Measurements from ENCODE around the gene CLMN.
"Not testable (repeated sequence)": the region's sequence is repeated elsewhere in the genome, so short reads cannot be mapped to it uniquely, and the experiment has no call there.

Gene CLMN

DNA sequence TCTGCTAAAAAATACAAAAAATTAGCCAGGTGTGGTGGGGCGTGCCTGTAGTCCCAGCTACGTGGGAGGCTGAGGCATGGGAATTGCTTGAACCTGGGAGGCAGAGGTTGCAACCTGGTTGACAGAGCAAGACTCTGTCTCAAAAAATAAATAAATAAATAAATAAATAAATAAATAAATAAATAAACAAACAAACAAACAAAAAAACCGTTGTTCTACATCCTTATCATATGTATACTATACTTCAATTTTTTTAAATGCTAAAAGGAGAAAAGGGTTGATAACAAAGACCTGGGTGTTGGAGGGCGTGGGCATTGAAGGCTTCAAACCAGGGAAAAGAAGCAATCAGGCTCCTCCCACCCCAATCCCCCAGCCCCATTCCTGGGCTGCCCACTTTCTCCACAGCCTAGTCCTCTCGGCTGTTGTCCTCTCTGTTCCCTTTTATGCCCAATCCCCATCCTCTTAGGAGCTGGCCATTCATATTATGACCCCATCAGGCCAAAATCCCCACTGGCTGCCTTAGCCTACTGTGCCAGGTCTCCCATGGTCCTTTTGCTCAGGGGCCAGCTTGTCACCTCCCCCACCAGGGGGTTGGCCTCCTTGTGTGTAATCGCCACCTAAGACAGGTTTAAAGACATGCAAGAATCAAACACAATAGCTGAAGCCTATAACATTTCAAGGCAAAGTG is 30.2 kb downstream of the CLMN start:
- no peak for DNase-seq (ENCODE audit: low read depth in 2 of 2, low spot score in 1 of 2)

DNA sequence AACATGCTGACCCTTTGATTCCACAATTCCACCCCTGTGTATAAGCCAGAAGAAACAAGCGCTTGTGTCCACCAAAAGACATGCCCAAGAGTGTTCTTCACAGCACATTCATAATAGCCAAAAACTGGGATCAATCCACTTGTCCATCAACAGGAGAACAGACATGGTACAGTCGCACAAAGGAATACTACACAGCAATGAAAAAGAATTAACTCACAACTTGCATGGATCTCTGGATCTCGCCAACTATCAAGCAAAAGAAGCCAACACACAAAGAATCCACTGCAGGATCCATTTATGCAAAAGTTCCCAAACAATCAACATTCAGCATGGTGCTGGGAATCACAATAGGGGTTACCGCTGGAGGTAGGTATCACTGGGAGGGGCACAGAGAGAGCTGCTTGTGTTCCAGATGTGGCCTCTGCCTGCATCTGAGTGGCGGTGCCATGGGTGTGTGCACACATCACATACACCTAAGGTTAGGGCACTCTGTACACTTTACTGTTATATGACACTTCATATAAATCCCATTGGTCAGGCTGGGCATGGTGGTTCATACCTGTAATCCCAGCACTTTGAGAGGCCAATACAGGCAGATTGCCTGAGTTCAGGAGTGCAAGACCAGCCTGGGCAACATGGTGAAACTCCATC is 30.9 kb downstream of the CLMN start:
- DNase-seq (ENCODE audit: low read depth in 2 of 2, low spot score in 1 of 2) = no peak

DNA sequence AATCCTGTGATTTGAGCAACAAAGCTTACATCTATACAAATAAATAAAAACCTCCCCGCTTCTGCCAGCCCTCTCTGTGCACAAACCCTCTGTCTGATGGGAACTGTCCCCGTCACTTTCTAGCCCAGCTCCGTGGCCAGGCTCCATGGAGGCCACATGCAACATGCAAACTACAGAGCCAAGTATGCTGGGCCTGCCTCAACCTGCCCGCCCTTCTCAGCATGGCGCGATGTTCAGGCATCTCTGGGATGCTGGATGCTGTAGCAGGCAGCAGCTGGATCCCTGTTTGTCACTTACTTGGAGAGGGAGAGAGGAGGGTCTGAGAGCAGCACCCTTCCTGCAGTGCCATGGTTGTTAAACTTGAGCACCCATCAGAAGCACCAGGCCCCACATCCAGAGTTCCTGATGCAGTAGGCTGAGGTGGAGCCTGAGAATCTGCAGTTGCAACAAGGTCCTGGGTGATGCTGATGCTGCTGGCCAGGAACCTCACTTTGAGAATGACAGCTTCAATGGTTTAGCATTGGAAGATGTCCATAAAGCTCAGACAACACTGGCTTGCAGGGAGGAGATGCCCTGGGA is 32.4 kb downstream of the CLMN start:
- DNase-seq (ENCODE audit: low read depth in 2 of 2, low spot score in 1 of 2) = no peak

DNA sequence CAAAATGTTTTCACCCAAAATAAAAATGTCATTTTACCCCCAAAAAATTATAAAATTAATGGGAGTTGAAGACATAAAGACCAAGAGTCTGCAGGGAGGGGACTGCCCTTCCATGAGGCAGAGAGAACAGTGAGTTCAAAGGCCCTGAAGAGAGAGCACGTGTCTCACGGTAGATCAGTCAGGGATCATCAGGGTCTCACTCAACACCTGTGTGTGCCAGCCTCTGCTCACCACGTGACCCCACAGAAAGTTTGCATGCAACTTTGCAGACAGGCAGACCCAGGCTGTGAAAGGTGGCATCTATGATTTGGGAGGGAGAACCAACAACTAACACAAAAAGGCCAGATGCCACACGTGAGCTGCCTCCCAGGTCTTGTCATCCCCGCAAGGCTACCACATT is 33.1 kb downstream of the CLMN start:
- no peak for DNase-seq (ENCODE audit: low read depth in 2 of 2, low spot score in 1 of 2)

DNA sequence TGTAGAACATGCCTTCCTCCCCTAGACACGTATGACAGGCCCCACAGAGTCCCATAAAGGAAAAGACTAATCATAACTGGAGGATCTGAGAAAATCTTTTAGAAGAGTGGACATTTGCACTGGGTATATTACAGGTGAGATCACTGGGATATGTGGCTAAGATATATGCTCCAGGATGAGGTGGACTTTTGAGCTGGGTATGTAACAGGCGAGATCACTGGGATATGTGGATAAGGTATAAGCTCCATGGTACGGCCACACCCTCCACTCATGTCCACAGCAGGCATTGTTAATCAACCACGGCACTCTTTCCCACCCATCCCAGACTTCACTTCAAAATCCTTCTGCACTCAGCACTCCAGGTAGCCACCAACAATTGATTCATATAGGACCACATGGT is 34.1 kb downstream of the CLMN start:
- no peak for DNase-seq (ENCODE audit: low read depth in 2 of 2, low spot score in 1 of 2)

DNA sequence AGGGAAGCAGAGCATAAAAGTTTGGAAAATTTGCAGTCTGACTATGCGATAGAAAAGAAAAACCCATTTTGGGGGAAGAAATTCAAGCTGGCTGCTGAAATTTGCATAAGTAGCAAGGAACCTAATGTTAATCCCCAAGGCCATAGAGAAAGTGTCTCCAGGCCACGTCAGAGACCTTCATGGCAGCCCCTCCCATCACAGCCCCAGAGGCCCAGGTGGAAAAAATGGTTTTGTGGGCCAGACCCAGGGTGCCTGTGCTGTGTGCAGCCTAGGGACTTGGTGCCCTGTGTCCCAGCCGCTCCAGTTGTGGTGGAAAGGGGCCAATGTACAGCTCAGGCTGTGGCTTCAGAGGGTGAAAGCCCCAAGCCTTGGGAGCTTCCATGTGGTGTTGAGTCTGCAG is 35.9 kb downstream of the CLMN start:
- DNase-seq (ENCODE audit: low read depth in 2 of 2, low spot score in 1 of 2) = not testable (repeated sequence)

DNA sequence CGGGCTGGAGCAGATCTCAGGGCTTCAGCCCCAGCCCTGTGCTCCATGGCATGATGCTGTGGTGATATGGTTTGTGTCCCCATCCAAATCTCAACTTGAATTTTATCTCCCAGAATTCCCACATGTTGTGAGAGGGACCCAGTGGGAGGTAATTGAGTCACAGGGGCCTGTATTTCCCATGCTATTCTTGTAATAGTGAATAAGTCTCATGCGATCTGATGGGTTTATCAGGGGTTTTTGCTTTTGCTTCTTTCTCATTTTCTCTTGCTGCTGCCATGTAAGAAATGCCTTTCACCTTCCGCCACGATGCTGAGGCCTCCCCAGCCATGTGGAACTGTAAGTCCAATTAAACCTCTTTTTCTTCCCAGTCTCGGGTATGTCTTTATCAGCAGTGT is 36.7 kb downstream of the CLMN start:
- not testable (repeated sequence) for DNase-seq (ENCODE audit: low read depth in 2 of 2, low spot score in 1 of 2)

DNA sequence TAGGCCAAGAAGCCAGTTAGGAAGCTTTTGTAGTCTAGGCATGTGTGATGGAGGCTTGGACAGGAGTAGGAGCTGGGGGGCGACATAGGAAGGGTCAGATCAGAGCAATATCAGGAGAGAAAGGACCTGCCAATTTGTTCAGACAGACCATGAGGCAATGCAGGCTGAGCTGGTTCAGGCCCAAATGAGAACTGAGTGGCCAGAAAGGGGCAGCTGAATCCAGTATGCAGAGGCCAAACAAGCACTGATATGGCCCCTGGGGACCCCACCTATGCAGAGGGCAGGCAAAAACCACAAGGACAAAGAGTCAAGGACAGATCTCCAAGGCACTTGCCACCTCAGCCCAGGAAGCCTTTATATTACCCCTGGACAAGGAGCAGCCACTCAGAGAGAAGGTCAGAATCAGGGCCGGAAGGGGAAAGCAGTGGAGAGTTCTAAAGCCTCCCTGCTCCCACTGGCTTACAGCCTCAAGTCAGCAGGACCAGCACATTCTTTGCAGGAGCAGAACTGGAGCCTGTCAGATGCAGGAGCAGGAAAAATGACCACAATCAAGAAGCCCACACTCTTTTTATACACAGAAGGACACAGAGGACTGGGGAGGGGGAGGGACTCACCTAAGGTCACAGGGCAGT is 37.2 kb downstream of the CLMN start:
- DNase-seq (ENCODE audit: low read depth in 2 of 2, low spot score in 1 of 2) = no peak

DNA sequence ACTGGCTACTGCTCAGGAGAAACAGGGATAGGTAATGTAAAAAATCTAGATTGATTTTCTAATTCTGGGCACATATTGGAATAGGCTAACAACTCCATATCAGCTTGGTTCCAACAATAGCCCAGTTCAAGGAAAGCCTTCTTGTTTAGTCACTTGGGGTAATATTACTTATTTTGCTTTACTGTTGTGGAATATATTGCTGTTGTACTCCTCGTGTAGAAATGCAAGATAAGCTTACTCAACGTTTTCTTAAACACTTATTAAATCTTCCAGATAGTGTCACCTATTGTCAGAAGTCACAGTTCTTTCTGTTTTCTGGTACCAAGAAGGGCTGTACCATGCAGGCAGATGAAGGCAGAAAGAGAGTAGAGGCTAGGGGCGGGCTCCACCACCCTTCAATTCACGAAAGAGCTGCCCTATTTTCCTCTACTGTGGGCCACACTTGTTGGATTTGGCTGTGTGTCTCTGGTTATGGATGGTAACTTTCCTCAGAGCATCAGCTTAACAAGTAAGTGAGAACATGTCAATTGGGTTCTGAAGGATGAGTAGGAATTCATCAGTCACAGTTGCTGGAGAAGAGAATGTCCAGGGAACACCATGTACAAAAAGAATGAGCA is 38.0 kb downstream of the CLMN start:
- no peak for DNase-seq (ENCODE audit: low read depth in 2 of 2, low spot score in 1 of 2)

DNA sequence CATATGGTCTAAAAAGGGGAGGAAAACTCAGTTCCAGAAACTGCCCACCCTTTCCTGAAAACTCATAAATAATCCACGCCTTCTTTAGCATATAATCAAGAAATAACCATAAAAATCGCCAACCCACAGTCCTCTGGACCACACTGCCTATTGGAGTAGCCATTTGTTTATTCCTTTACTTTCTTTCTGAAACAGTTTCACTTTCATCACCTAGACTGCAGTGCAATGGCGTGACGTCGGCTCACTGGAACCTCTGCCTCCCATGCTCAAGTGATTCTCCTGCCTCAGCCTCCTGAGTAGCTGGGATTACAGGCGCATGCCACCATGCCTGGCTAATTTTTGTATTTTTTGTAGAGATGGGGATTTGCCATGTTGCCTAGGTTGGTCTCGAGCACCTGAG is 44.2 kb downstream of the CLMN start:
- no peak for DNase-seq (ENCODE audit: low read depth in 2 of 2, low spot score in 1 of 2)

DNA sequence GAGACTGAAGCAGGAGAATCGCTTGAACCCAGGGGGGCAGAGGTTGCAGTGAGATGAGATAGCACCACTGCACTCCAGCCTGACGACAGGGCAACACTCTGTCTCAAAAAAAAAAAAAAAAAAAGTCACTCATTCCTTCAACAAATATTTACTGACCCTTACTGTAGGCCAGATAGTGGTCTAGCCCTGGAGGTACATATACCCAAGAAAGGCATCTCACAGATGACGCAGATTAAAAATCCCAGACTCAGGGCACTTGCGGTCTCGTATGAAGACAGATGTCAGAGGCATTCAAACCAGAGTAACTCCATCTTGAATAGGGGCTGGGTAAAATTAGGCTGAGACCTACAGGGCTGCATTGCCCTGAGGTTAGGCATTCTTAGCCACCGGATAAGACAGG is 44.8 kb downstream of the CLMN start:
- DNase-seq (ENCODE audit: low read depth in 2 of 2, low spot score in 1 of 2) = no peak

DNA sequence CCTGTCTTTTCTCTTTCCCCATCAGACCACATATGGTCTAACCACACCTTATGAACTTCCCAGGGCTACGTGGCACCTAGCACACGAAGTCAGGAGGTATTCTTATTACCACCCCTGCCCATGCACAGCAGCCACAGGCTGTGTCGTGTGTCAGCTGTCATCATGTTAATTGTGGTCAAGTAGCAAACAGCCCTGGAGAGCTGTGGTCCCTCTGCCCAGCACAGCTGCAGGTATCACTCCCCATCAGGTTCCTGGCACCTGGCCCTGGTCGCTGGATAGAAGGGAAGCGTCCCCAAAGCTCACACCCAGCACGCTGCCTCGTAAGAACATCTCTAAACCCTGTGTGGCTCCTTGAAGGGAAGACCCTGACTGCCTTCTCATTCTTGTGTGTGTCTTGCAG is 45.4 kb downstream of the CLMN start:
- DNase-seq (ENCODE audit: low read depth in 2 of 2, low spot score in 1 of 2) = no peak

DNA sequence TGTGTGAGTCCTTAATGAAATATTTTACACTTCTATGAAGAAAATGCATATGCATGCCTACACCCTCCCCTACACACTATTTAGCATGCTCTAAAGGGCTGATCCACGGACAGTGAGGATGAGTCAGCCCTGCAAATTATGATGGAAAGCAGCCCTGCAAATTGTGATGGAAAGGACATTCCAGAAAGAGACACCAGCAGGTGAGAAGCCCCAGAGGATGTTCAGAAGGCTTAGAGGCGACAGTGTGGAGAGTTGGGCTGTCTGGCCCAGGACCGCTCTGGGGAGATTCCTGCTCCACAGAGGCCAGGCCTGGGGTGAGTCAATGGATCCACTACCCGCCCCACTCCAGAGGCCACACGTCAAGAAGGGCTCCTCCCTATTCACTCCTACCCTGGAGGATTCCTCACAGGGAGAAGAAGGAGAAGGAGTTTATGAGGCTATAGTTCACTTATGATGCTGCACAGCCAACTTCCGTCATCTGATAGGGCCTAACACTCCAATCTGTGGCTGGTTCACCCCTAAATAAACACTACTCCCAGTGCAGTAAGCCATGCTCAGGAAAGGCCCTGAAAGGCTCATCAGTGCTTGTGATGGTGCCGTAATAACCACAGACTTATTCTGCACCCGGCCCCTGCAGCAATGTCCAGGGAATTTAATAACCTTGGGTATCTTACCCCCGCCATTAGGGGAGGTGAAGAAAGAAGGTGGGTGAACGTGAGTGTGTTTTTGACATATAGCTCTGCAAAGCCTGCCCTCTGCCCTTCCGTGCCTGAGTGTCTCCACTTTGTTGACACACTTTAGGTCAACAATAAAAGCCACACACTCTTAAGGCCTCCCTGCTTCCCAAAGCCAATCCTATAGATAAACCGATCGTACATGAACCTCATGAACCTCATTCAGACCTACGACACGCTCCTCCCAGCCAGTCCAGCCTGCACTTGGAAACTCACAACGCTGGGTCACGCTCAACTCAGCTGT is 46.4 kb downstream of the CLMN start:
- no peak for DNase-seq (ENCODE audit: low read depth in 2 of 2, low spot score in 1 of 2)

DNA sequence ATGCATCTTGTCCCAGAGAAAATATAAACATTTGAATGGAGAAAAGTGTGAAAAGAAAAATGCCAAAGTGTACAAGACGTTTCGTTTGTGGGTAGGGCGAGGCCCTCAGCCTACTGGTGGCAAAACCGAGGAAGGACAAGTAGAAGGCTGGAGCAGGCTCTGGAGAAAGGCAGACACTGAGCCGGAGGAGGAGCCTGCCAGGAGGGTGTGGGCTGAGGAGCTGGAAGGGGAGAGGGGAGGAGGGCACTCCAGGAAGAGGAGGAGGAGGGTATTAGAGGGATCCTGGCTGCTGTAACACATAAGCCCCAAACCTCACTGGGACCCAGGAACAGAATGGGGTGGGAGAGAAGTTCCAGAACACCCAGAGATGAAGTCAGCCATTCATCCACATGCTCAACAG is 47.7 kb downstream of the CLMN start:
- DNase-seq (ENCODE audit: low read depth in 2 of 2, low spot score in 1 of 2) = no peak

DNA sequence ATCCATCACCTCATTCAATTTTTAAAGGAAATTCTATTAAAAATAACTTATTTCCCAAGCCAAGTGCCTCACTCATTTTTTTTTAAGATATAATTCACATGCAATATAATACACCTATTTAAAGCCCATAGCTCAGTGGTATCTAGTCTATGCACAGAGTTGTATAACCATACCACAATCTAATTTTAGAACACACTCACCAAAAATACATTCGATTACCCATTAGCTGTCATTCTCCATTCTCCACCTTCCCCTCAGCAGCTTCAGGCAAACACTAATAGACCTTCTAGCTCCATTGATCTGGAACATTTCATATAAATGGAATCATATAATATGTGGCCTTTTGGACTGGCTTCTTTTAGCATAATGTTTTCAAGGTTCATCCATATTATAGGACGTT is 49.5 kb downstream of the CLMN start:
- no peak for DNase-seq (ENCODE audit: low read depth in 2 of 2, low spot score in 1 of 2)

DNA sequence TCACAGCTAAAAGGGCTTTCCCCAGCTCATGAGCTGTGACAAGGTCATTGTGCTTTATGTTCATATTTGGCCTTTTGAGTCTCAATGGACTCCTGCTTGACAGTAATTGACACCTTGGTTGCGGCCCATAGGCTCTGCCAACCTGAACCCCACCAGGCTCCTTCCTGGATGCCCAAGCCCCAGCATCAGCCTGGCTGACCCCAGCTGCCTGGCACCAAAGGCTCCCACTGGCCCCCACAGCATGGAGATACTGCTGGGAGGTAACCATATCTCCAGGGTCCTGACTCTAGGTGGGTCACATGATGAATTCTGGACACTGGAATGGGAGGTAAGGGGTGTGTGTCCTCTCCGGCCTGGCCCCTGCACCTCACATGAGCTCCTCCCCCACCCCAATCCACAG is 50.2 kb downstream of the CLMN start:
- no peak for DNase-seq (ENCODE audit: low read depth in 2 of 2, low spot score in 1 of 2)

DNA sequence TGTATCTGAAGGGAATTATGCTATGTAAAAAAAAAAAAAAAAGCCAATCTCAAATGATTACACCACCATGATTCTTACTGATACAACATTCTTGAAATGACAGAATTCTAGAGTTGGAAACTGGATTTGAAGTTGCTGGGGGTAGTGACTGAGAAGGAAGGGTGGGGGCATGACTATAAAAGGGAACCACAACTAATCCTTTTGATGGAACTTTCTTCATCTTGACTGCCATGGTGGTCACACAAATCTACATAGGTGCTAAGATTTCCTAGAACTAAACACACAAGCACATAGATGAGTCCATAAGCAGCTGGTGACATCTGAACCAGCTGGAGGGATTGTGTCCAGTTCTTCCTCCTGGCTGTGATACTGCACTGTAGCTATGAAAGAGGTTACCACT is 51.4 kb downstream of the CLMN start:
- no peak for DNase-seq (ENCODE audit: low read depth in 2 of 2, low spot score in 1 of 2)

DNA sequence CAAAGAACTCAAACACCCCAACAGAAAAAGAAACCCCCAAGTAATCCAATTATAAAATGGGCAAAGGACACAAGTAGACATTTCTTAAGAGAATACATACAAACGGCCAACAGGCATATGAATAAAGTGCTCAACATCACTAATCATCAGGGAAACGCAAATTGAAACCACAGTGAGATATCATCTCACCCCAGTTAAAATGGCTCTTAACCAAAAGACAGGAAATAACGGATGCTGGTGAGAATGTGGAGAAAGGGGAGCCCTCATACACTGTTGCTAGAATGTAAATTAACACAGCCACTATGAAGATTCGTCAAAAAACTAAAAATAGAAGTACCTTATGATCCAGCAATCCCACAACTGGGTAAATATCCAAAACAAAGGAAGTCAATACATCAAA is 52.4 kb downstream of the CLMN start:
- no peak for DNase-seq (ENCODE audit: low read depth in 2 of 2, low spot score in 1 of 2)

DNA sequence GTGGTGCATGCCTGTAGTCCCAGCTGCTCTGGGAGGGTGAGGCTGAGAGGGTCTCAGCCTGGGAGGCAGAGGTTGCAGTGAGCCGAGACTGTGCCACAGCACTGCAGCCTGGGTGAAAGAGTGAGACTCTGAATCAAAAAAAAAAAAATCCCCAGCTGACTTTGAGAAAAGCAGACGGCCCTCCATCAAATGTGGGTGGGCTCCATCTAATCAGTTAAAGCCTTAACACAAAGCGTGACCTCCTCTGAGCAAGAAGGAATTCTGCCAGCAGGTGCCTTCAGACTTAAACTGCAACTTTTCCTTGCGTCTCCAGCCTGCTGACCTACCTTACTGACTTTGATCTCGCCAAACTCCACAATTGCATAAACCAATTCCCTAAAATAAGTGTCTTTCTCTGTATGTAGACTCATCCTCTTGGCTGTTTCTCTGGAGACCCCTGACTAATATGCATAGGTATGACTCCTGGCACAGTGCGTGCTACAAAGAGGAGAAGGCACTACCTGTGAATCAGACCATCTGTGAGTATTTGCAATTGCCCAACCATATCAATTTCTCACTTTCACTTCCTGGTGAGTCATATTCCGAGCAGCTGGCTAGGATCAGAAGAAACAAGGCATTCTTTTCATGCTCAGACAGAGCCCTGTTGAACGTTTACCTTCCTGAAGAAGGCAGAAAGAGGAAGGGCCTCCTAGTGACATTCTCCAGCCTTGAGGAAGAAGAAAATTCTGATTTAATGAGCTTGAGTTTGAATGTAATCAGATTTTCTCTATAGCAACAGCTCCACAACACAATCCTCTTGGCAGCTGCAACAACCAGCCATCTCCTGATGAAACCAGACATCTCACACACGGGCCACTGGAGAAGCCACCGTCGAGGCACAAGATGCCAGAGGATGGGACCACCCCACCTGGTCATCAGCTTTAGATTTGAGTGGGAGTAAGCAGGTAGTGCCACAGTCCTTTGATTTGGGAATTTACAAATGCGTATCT is 54.3 kb downstream of the CLMN start:
- no peak for DNase-seq (ENCODE audit: low read depth in 2 of 2, low spot score in 1 of 2)

All from stimulated activated CD8-positive, alpha-beta memory T cell treated with anti-CD3 and anti-CD28 coated beads, Interleukin-4, amount 100 ng/mL, for 1 hour (primary cell).